NCI-H2081 (cell line): Measurements from ENCODE around the gene GTSF1L.
"Not testable (repeated sequence)": the region's sequence is repeated elsewhere in the genome, so short reads cannot be mapped to it uniquely, and the experiment has no call there.

Experiments used
- DNase-seq, 2 experiments: peaks; one replicate each; lab custom pipeline; 2025; lab: John Stamatoyannopoulos, UW

GTSF1L gene

GRCh38 chr20:43726811-43727338 is at the start of gene GTSF1L:
Gene GTSF1L (minus strand): TSS chr20:43727002. CDS start chr20:43726694, 308 bp downstream.
- DNase-seq = no peak

GRCh38 chr20:43774754-43775153 is 48.0 kb upstream of the GTSF1L start:
- no peak for DNase-seq

GRCh38 chr20:43771503-43772190 is 44.8 kb upstream of the GTSF1L start:
- no peak for DNase-seq

- no peak for DNase-seq
Observed at GRCh38 chr20:43770342-43770741, 43.5 kb upstream of the GTSF1L start.

GRCh38 chr20:43767686-43768474 is 41.1 kb upstream of the GTSF1L start:
- DNase-seq = no peak

GRCh38 chr20:43766917-43767316 is 40.1 kb upstream of the GTSF1L start:
- no peak for DNase-seq

GRCh38 chr20:43766385-43766784 is 39.6 kb upstream of the GTSF1L start:
- DNase-seq = no peak

- no peak for DNase-seq
Observed at GRCh38 chr20:43765916-43766315, 39.1 kb upstream of the GTSF1L start.

GRCh38 chr20:43762911-43763310 is 36.1 kb upstream of the GTSF1L start:
- no peak for DNase-seq

GRCh38 chr20:43761386-43762340 is 34.9 kb upstream of the GTSF1L start:
- no peak for DNase-seq

- DNase-seq = not testable (repeated sequence)
Observed at GRCh38 chr20:43757888-43758287, 31.1 kb upstream of the GTSF1L start.

- DNase-seq = no peak
Observed at GRCh38 chr20:43755851-43756250, 29.0 kb upstream of the GTSF1L start.

- DNase-seq = no peak
Observed at GRCh38 chr20:43755390-43755789, 28.6 kb upstream of the GTSF1L start.

- DNase-seq = no peak
Observed at GRCh38 chr20:43752561-43753301, 25.9 kb upstream of the GTSF1L start.

GRCh38 chr20:43752051-43752360 is 25.2 kb upstream of the GTSF1L start:
- no peak for DNase-seq

- DNase-seq = no peak
Observed at GRCh38 chr20:43751167-43752050, 24.6 kb upstream of the GTSF1L start.

- DNase-seq = no peak
Observed at GRCh38 chr20:43750774-43751166, 24.0 kb upstream of the GTSF1L start.

- DNase-seq = peak; percentile 23 to 29
Observed at GRCh38 chr20:43749734-43750294, 23.0 kb upstream of the GTSF1L start.

- DNase-seq = no peak
Observed at GRCh38 chr20:43748274-43748673, 21.5 kb upstream of the GTSF1L start.
